DOHH2 (cell line): ENCODE results near the gene HNRNPLL.

Experiments used
- H3F3A ChIP-seq: fragments of 200-600 bp; sonication (generic), shearing (Covaris generic); 2 replicates; pipeline ENCODE4 v1.6.0; 2016; ENCODE audit warnings: antibody characterized with exemption, mild to moderate bottlenecking; ENCODE audit not compliant: control insufficient read depth, insufficient read depth
- H3K27ac ChIP-seq: fragments of 200-600 bp; sonication (generic); 2 replicates; pipeline ENCODE4 v1.5.1; 2014; ENCODE audit warnings: low read depth, mild to moderate bottlenecking, low read length, moderate library complexity
- H3K27me3 ChIP-seq: fragments of 200-600 bp; sonication (generic); 2 replicates; pipeline ENCODE4 v1.6.1; 2014; ENCODE audit warnings: mild to moderate bottlenecking, low read length, mixed read lengths; ENCODE audit not compliant: control insufficient read depth
- H3K36me3 ChIP-seq: fragments of 200-600 bp; sonication (generic); 2 replicates; pipeline ENCODE4 v1.6.1; 2014; ENCODE audit warnings: mild to moderate bottlenecking, low read length, moderate library complexity, mixed read lengths; ENCODE audit not compliant: control insufficient read depth
- H3K4me1 ChIP-seq: fragments of 200-600 bp; sonication (generic); 2 replicates; pipeline ENCODE4 v1.6.1; 2014; ENCODE audit warnings: mild to moderate bottlenecking, low read length, mixed read lengths; ENCODE audit not compliant: control insufficient read depth
- H3K4me2 ChIP-seq: fragments of 200-600 bp; sonication (generic); 2 replicates; pipeline ENCODE4 v1.6.0; 2014; ENCODE audit warnings: mild to moderate bottlenecking, low read length, moderate library complexity
- H3K4me3 ChIP-seq: fragments of 200-600 bp; sonication (generic); 2 replicates; pipeline ENCODE4 v1.5.1; 2014; ENCODE audit warnings: mild to moderate bottlenecking, low read length, mixed read lengths
- H3K79me2 ChIP-seq: fragments of 200-600 bp; sonication (generic); 2 replicates; pipeline ENCODE4 v1.6.1; 2014; ENCODE audit warnings: mild to moderate bottlenecking, low read length, mixed read lengths; ENCODE audit not compliant: control insufficient read depth
- H3K9me2 ChIP-seq: fragments of 200-600 bp; sonication (generic); replicated peaks from 2 replicates; pipeline ENCODE4 v1.6.1; 2014; ENCODE audit warnings: mild to moderate bottlenecking, low read length, mixed read lengths; ENCODE audit not compliant: control insufficient read depth
- H3K9me3 ChIP-seq: fragments of 200-600 bp; sonication (generic); 2 replicates; pipeline ENCODE4 v1.6.1; 2014; ENCODE audit warnings: antibody characterized with exemption, low read length, mixed read lengths; ENCODE audit not compliant: control insufficient read depth, insufficient read depth
- H4K20me1 ChIP-seq: fragments of 200-600 bp; sonication (generic); 2 replicates; pipeline ENCODE4 v1.6.0; 2014; ENCODE audit warnings: low read depth, mild to moderate bottlenecking, antibody characterized with exemption, low read length, moderate library complexity; ENCODE audit not compliant: control insufficient read depth, insufficient read depth
- EZH2phosphoT487 ChIP-seq: fragments of 200-600 bp; sonication (generic); IDR thresholded peaks from 2 replicates; pipeline ENCODE4 v1.6.1; 2017; ENCODE audit warnings: borderline replicate concordance, mild to moderate bottlenecking, antibody characterized with exemption, low read length, moderate library complexity, mixed read lengths
- TF ChIP-seq, protein P1 (sequence below): fragments of 200-600 bp; sonication (generic); IDR thresholded peaks from one replicate; pipeline ENCODE4 v1.5.1; 2014; ENCODE audit warnings: antibody characterized with exemption, mild to moderate bottlenecking, low read depth, low read length; ENCODE audit not compliant: poor library complexity, severe bottlenecking

Gene HNRNPLL

DNA sequence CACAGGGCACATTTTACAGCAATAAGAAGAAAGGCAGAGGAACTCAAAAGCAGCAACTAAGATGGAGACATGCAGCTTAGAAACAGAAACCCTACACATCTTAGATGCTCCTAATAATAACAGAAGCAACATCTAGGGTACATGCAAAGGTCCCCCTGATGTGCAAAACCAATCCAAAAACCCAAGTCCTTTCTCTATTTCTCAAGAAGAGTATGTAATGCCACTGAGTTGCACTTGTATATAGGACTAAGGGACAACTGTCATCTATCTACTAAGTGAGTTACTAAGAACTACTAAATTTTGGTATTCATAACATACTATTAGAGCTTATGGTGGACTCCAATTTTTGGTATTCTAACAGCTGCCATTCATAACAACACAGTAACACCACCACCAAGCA is 28.4 kb downstream of the HNRNPLL start:
- no peaks in the 10 kb centered on the region for H3K9me3 ChIP-seq
- H3F3A ChIP-seq, result no peaks in the 10 kb centered on the region
- H3K36me3 ChIP-seq, result no peaks in the 10 kb centered on the region
- H3K4me3 ChIP-seq, result no peak overlapping the region
- no peak overlapping the region for H3K27ac ChIP-seq
- no peaks in the 10 kb centered on the region for H3K4me1 ChIP-seq
- H3K27me3 ChIP-seq, result peaks cover 64% of the 10 kb centered on the region
- TF ChIP-seq EZH2phosphoT487, result no peak
- TF ChIP-seq, protein P1, sequence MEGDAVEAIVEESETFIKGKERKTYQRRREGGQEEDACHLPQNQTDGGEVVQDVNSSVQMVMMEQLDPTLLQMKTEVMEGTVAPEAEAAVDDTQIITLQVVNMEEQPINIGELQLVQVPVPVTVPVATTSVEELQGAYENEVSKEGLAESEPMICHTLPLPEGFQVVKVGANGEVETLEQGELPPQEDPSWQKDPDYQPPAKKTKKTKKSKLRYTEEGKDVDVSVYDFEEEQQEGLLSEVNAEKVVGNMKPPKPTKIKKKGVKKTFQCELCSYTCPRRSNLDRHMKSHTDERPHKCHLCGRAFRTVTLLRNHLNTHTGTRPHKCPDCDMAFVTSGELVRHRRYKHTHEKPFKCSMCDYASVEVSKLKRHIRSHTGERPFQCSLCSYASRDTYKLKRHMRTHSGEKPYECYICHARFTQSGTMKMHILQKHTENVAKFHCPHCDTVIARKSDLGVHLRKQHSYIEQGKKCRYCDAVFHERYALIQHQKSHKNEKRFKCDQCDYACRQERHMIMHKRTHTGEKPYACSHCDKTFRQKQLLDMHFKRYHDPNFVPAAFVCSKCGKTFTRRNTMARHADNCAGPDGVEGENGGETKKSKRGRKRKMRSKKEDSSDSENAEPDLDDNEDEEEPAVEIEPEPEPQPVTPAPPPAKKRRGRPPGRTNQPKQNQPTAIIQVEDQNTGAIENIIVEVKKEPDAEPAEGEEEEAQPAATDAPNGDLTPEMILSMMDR, result no peak
- H3K9me2 ChIP-seq, result no peaks in the 10 kb centered on the region
- H3K4me2 ChIP-seq, result no peak overlapping the region
- no peaks in the 10 kb centered on the region for H4K20me1 ChIP-seq
- no peaks in the 10 kb centered on the region for H3K79me2 ChIP-seq

- Histone ChIP-seq H4K20me1 (no peaks in the 10 kb centered on the region), H3K79me2 (no peaks in the 10 kb centered on the region), H3F3A (no peaks in the 10 kb centered on the region), H3K27me3 (peaks cover 51% of the 10 kb centered on the region), H3K9me3 (no peaks in the 10 kb centered on the region), H3K27ac (no peak overlapping the region), H3K4me3 (no peak overlapping the region), H3K36me3 (no peaks in the 10 kb centered on the region), H3K9me2 (no peaks in the 10 kb centered on the region), H3K4me2 (no peak overlapping the region), H3K4me1 (no peaks in the 10 kb centered on the region)
- no peak for TF ChIP-seq EZH2phosphoT487
- TF ChIP-seq, protein P1, result no peak
These were observed 30.6 kb downstream of the HNRNPLL start for GRCh38 chr2:38572167-38572566.

GRCh38 chr2:38571193-38571592 is 31.5 kb downstream of the HNRNPLL start:
- Histone ChIP-seq H4K20me1 (no peaks in the 10 kb centered on the region), H3K4me1 (no peaks in the 10 kb centered on the region), H3F3A (no peaks in the 10 kb centered on the region), H3K9me3 (no peaks in the 10 kb centered on the region), H3K27me3 (peaks cover 42% of the 10 kb centered on the region), H3K27ac (no peak overlapping the region), H3K36me3 (no peaks in the 10 kb centered on the region), H3K9me2 (no peaks in the 10 kb centered on the region), H3K4me3 (no peak overlapping the region), H3K4me2 (no peak overlapping the region), H3K79me2 (no peaks in the 10 kb centered on the region)
- TF ChIP-seq, protein P1, result no peak
- no peak for TF ChIP-seq EZH2phosphoT487
